Hematopoietic multipotent progenitor cell treated with erythropoietin and hydrocortisone succinate and interleukin-3 and kit ligand, for 8 days (in vitro differentiated cells): Measurements from ENCODE around the gene FCMR.

Experiments used
- DNase-seq: peaks from one replicate; pipeline ENCODE4 v3.0.0-alpha.2; 2015

FCMR gene

DNA sequence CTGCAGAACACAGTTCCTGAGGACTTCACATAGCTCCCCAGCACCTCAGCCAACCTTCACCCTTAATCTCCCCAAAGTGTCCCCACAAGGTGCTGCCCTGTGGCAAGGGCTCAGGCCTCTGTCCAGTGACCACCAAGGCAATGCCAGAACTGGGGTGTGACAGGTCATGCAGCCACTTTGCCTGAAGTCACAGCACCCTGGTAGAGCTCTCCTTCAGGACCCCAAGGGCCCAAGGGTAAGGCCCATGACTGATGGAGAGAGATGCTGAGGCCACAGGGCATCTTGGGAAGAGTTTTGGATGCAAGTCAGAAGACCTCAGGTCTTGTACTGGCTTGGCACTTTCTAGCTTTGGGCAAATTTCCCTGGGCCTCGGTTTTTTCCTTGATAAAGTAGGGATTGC is 783 bp upstream of the FCMR start:
- DNase-seq: no peak

DNA sequence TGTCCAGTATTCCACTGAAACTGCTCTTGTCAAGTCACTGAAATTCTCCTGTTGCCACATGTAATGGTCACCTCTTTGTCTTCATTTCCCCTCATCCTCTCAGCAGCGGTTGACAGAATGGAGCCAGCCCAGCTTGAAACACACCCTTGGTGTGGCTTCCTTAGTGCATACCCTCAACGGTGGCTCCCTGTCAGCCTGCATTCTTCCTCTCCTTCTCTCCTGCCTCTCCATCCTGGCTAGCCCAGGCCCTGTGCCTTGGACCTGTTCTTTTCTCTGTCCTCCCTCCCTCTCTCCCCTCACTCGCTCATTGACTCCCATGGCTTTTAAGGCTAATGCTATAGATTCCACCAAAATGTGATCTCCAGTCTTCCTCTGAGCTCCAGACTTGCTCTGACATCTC is 3.7 kb downstream of the FCMR start:
- DNase-seq: no peak

DNA sequence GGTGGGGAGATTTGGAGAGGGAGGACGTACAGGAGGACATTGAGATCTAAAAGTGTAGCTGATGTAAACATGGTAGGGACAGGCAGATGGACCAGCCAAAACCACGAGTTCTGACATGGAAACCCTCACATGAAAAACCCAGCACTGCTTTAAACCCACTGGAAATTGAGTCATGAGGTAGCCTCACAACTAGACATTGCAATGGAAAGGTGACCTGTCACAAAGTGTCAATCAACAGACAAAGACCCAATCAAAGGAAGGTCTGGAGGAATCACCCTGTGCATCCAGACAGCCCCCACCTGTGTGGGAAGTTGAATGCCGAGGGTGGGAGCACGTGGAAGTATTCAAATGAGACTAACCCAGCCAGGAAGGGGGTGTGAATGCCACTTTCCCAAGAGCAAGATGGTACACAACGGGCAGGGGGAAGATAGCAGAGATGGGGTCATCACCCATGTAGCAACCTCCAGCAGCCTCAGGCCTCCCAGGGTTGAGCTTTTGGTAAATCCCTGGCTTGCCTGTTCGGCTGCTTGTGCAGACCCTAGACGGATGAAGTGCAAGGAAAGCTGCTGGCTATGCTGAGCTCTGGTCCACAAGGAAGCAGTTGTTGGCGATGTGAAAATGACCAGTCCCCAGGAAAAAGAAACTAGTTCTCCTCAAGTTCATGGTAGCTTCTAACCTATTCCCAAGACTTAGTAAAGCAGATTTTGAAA is 5.6 kb downstream of the FCMR start:
- no peak for DNase-seq

DNA sequence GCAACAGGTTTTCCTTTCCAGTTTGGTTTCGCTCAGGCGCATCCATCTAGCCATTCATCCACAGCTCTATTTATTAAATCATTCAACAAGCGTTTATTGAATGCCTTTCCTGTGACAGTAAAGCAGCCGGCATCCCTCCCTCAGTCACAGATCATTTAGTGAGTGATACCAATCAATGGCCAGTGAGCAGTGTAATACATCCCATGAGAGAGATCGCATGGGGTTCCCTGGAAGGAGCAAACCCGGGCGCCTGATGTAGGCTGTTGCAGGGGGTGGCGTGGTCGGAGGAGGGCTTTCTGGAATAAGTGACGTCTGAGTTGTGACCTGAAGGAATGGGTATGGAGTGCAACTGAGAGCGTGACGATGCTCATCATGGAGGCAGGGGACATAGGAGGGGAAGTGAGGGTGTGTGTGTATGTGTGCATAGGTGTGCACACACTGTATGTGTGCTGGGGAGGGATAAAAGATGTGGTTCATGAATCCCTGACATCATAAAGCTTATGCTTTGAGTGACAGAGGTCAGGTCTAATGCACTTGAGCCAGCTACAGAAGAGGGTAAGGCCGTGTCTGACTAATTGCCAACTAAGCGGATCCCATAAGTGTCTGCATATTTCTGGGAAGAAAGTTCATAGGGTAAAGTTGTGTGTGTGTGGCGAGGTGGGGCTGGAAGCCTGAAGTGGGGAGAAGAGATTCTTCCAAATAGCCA is 6.6 kb downstream of the FCMR start:
- no peak for DNase-seq

DNA sequence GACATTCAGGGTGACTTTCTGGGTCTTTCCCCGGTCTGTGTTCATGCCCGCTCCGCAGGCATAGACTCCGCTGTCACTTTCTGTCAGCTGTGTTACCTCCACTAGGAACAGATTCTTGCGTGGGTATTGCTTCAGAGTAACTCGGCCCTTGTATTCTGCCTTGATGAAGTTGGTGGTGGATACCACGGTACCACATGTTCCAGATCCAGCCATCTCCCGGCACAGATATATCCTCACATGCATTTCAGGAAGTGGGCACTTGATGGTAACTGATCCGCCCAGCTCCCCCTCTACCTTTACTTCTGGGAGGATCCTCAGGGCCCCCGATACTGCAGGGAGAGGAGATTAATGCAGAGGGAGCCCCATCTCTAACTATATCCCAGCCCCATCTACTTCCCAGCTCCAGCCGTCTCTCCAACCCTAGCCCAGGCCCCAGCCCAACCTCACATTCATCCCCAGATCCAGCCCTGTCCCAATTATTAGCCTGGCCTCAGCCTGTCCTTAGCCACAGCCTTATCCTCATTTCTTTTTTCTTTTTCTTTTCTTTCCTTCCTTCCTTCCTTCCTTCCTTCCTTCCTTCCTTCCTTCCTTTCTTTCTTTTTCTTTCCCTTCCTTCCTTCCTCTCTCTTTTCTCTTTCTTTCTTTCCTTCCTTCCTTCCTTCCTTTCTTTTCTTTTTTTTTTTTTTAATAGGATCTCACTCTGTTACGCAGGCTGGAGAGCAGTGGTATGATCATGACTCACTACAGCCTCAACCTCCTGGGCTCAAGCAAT is 7.8 kb downstream of the FCMR start:
- no peak for DNase-seq

DNA sequence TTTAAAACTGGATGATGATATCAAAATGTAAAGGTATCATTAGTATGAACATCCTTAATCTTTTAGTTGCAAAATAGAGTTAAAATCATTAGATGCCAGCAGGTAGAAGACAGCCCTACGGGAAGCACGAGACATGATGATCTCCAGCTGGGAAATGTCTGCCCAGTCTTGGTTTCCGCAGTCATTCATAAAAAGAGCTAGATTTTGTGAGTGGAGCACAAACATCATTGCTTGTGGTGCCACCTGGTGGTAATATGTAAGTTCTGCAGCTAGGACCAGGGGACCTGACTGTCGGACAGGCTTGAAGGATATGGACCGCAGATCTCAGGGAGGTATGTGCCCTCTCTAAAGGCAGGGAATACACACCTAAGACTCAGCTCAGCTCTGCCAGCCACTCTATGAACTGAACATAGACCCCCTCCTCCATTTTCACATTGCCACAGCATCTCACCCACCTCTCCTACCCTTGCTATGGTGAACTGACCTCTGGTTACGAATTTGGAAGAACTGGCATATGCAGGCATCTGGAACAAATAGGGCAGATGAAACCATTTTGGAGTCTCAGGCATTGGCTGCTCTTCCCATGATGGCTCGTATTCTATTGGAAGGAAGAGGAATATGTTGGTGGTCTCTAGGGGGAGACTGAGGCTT is 9.2 kb downstream of the FCMR start:
- DNase-seq: peak; percentile 86

DNA sequence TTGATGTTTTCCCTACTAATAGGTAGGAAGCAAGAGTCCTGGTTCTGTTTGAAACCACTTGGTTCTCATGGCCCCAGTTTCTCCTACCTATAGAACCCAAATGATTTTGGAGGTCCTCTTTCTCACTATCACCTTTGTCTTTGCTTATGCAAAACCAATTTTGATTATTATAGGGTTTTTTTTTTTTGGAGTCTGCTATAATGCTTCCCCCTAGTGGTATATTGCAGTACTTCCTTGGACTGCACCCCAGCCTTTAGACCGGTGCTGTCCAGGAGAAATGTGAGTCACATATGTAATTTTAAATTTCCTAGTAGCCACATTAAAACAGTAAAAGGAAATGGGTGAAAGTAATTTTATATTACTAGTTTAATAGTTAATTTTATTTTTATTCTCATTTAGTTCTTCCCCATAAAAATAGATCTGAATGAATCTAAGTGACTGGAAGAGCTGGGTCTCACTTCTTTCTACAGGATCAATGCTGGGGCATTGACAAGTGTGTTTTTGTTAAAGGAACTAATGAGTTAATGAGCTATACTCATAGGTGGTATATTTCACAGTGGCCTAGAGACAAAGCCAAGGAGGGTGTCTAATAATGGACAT is 10.6 kb downstream of the FCMR start:
- DNase-seq: peak; percentile 63

DNA sequence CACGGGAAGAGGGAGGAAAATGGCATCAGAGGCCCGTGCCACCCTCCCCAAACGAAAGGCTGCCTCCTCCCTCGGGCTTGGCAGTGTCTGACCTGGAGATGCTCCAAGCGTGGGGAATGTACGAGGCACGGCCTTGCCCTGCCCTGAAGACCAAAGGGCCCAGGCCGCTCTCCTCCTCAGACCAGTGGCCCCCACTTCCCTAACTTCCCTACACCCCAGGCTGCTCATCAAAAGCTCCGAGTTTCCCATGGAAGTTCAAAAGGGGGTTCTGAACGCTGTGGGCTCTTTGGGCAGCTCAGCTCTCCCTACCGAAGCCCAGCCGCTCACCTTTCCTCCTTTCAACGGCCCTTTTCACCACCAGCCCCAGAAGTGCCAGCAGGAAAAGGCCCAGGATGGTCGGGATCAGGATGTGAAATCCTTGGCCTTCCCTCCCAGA is 11.8 kb downstream of the FCMR start:
- DNase-seq: no peak

DNA sequence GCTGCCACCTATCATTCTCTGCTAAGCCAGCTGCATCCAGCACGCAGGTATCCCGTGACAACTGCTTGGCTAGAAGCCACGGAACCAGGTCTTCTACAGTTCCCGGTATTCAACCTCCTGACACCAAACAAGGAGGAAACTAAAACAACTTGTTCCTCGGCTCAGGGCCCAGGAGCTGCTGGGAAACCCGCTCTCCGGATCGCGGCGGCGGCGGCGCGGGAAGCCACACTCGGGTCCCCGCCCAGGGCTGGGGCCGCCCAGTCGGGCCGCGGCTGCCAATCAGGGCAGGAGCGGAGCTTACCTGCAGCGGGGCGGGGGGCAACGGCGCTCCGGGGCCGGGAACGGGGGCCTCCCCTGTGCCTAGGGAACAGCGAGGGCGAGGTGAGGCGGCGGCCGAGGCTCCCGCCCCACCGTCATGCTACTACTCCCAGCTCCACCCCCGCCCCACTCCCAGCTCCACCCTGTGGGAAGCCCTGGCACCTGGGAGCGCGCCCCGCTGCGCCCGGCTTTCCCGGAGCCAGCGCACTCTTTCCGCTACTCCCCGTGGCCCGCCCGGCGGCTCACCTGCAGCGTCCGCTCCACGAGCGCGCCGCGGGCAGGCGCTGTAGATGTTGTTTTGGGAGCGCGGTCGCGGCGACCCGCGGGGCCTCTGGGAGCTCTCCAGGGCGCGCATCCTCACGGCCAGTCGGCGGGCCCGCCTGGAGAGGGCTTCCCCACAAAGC is 12.4 kb downstream of the FCMR start:
- DNase-seq: no peak

DNA sequence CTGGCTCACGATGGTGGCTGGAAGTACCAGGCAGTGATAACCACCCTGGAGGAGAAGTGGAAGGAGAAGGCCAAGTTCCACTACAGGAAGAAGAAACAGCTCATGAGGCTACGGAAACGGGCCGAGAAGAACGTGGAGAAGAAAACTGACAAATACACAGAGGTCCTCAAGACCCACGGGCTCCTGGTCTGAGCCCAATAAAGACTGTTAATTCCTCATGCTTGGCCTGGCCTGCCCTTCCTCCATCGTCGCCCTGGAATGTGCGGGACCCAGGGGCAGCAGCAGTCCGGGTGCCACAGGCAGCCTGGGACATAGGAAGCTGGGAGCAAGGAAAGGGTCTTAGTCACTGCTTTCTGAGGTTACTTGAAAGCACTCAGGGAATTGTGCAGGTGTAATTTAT is 13.7 kb downstream of the FCMR start:
- no peak for DNase-seq

DNA sequence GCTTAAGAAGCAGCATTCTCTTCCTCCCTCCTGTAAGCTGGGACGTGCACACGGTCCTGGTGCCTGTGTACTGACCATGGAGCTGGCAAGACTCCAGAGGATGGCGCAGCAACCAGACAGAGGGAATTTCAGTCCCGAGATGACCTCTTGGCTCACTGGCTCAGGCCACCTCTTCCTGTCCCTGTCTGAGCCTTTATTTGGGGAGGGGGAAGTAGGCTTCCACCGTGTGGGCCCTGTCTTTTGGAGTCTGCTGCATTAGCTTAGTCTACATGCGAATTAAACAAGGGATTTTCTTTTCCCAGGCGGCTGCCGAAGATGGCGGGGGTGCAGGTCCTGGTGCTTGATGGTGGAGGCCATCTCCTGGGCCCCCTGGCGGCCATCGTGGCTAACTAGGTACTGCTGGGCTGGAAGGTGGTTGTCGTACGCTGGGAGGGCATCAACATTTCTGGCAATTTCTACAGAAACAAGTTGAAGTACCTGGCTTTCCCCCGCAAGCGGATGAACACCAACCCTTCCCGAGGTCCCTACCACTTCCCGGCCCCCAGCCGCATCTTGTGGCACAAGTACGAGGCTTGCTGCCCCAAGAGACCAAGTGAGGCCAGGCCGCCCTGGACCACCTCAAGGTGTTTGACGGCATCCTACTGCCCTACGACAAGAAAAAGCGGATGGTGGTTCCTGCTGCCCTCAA is 14.3 kb downstream of the FCMR start:
- DNase-seq: no peak

DNA sequence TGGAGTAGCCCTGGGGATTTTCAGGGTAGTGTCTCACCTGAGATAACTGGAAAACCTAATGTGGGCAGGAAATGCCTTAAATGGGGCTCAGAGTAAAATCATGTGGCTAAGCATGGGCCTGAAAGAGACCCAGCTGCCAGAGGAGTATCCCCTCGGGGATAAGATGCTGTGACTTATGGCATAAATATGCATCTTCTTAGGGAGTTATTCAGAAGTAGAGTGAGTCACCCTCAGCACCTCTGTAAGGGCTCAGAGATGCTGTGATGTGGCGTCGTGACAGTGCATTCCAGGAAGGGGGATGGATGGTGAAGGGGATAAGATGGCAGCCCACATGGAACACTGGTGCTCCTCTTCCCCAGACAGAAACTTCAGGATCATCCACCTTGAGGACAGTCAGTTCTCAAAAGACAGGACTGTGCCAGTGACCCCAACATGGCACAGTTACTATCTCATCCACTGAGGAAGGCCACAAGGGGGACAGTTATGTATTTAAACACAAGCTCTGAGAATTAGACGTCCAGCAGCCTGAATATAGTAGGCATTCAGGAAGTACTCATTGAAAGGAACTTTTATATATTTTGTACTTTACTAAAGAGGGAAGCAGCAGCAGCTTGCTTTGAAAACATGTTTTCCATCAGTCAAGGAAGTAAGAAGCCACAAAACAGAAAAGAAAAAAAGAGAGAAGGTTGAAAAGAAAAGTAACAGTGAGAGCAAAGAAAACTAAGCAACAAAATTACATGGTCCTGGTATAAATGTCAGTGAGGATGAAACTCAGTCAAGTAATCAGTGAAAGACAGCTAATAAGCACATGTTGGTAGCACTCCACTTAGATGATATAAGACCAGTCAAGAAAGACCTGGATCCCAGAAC is 16.2 kb downstream of the FCMR start:
- DNase-seq: no peak

DNA sequence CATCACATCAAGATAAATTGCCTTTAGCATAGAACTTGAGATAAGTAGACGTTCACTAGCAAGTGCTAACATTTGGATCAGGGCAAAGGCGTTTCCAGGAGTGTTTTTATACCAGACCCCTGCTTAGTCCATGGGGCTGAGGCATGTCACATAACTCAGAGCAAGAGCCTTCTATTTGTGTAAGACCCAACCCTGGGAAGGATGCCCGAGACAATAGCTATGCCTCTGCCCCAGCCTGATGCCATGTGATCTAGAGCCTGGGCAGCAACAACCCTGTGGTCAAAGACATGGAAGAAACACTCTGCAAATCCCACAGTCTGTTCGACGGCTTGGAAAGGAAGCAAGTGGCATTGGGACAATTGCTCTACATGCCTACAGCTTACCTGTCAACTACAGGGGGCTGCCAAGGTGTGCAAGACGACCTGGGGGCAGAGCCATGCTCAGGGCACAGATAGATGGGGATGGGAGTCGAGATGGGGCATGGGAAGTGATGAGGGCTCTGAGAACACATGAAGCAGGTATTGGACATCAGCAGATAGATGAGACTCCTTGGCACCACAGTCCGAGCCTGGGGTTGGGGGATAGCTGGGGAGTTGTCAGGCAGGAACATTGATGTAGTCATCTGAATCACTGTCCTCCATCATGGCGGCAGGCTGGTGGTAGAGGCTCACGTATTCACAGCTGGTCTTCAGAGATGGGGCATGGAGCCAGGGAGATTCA is 17.2 kb downstream of the FCMR start:
- no peak for DNase-seq

DNA sequence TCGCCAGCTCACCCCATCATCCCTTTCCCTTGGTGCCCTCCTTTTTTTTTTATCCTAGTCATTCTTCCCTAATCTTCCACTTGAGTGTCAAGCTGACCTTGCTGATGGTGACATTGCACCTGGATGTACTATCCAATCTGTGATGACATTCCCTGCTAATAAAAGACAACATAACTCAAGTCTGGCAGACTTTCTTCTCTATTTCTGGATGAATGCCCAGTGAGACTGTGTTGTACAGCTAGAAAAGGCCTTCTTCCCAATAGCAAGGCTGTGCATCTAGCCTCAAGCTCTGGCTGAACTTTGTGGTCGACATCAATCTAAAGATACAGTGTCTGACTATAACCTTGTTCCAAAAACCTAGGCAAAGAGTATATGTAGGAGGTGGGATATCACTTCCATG is 18.1 kb downstream of the FCMR start:
- no peak for DNase-seq

DNA sequence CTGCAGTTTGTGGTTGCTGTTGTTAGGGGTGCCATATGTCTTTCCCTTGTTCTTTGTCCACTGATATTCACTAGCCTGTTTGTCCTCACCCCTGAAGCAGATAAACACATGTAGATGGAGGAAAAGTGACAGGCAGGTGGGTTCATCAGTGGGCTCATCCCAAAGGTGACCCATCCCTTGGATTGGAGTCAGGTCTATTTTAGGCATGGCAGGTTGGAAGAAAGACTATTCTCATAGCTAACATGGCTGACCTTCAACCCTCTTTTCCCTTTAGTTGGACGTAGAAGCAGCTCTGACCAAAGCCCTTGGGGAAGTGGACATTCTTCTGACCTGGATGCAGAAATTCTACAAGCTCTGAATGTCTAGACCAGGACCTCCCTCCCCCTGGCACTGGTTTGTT is 19.0 kb downstream of the FCMR start:
- DNase-seq: no peak

DNA sequence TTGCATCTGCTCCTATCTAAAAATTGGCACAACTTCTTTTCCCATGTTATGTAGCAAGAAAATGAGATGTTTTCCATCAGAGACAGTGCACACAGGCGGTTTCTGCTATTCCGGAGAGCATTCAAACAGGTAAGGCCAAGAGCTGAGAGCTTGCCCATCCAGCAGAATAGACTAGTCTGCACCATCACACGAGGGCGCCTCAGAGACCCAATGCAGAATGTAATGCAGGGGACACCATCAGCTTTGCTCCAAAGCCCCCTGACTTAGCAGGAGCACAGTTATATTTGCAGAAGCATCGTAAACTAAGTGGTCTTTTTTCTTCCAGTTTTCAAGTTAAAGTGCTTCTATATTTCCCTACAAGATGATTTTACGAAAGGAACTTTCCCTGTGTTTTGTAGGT is 19.8 kb downstream of the FCMR start:
- no peak for DNase-seq

DNA sequence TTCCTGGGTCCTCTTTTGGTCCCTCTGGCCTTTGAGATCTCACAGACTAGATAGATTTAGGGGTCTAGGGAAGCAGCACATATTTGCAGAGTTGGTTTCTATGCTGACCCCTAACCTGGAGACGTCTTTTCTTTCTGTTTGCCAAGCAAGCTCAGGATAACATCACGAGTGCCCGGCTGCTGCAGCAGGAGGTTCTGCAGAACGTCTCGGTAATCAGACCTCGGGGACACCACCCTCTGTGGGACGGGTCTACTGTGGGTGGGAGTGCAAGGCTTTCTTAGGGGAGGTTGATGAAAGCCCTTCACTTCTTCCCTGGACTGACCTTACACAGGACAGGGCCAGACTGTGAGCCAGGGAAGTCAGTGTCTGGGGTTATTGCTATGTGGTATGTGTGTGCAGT is 21.6 kb downstream of the FCMR start:
- no peak for DNase-seq

DNA sequence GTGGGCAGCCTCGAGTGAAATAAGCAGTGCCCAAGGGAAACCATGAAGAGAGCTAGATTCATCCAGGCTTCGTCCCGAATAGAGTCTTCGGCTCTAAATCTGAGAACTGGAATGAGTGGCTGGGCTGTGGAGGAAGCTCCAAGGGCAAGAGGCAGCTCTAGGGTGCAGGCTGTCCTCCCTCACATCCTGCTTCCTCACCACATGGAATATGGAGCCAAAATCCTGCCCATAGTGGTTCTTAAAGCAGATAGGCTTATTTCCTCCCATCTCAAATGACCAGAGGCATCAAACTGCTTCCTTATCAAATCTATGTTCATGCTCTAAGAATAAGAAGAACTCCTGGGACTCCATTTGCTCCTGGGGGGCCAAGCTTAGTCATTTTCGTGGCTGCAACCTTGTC is 22.0 kb downstream of the FCMR start:
- no peak for DNase-seq

DNA sequence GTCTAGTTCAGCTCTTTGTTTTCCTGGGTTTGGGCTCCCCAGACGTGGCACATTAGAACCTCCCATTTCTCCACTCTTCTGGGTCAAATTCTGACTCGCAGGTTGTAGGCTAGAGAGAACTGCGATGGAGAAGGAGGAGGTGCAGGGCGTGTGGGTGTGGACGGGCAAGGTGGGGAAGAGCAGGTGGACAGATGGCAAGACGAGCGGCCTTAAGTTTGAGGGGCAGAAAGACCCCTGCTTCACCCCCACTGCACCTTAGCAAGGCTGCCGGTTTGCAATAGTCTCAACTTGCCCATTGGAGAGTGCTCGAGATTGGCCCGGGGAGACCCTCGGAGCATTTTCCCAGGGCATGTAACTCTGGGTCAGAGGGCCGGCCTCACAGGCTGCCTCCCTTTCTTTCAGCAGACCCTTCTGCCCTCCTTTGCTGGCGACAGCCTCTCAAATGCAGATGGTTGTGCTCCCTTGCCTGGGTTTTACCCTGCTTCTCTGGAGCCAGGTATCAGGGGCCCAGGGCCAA is 22.8 kb downstream of the FCMR start:
- DNase-seq: no peak
